ENCODE results near the gene KCNA10.

DNA sequence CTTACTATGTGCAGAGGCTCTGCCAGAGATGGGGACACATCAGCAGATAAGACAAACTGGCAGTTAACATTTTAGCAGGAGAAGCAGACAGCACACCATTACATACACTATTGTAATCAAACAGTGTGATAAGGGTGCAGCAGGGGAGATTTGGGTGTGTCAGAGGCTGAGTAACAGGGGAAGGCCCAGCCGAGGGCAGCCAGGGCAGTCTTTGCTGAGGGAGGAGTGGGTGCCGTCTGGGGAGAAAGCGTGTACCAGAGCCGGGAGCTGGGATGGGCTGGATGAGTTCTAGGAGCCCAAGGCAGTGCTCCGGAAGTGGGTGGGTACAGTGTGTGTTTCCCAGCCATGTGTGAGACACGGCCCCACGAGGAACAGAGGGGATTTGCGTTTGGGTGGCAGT is 31.2 kb downstream of the KCNA10 start:
- TF ChIP-seq, protein P1, sequence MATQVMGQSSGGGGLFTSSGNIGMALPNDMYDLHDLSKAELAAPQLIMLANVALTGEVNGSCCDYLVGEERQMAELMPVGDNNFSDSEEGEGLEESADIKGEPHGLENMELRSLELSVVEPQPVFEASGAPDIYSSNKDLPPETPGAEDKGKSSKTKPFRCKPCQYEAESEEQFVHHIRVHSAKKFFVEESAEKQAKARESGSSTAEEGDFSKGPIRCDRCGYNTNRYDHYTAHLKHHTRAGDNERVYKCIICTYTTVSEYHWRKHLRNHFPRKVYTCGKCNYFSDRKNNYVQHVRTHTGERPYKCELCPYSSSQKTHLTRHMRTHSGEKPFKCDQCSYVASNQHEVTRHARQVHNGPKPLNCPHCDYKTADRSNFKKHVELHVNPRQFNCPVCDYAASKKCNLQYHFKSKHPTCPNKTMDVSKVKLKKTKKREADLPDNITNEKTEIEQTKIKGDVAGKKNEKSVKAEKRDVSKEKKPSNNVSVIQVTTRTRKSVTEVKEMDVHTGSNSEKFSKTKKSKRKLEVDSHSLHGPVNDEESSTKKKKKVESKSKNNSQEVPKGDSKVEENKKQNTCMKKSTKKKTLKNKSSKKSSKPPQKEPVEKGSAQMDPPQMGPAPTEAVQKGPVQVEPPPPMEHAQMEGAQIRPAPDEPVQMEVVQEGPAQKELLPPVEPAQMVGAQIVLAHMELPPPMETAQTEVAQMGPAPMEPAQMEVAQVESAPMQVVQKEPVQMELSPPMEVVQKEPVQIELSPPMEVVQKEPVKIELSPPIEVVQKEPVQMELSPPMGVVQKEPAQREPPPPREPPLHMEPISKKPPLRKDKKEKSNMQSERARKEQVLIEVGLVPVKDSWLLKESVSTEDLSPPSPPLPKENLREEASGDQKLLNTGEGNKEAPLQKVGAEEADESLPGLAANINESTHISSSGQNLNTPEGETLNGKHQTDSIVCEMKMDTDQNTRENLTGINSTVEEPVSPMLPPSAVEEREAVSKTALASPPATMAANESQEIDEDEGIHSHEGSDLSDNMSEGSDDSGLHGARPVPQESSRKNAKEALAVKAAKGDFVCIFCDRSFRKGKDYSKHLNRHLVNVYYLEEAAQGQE (IDR thresholded peaks at IDR 0.05; ENCODE audit: insufficient read depth in 1 of 2, low read depth in 2 of 2, low read length in 2 of 2), result no peak
- TF ChIP-seq POLR2AphosphoS5 (IDR thresholded peaks at IDR 0.05; ENCODE audit: low read depth, low read length) (no peak), FOXP2 (optimal IDR thresholded peaks at IDR 0.05; ENCODE audit: borderline replicate concordance, extremely low read depth, extremely low read length, insufficient read depth) (no peak), TAF1 (IDR thresholded peaks at IDR 0.05; ENCODE audit: borderline replicate concordance, insufficient read depth, low read length) (no peak), SIN3A (IDR thresholded peaks at IDR 0.05; ENCODE audit: borderline replicate concordance, insufficient read depth, low read length) (no peak)

All from PFSK-1 (cell line).